ENCODE measurements around the gene CDH13.

Gene CDH13

GRCh38 chr16:82741073-82741615, 114.4 kb downstream of the CDH13 start:
- H3K4me3 ChIP-seq (ENCODE audit: low read length): no peak overlapping the region
- no peak for TF ChIP-seq ZNF274 (IDR thresholded peaks at IDR 0.05; ENCODE audit: low read depth, low read length)

GRCh38 chr16:82744958-82745357, 118.2 kb downstream of the CDH13 start:
- TF ChIP-seq ZNF274 (IDR thresholded peaks at IDR 0.05; ENCODE audit: low read depth, low read length): no peak
- H3K4me3 ChIP-seq (ENCODE audit: low read length): no peak overlapping the region

- no peak overlapping the region for H3K4me3 ChIP-seq (ENCODE audit: low read length)
- no peak for TF ChIP-seq ZNF274 (IDR thresholded peaks at IDR 0.05; ENCODE audit: low read depth, low read length)
These were observed 121.3 kb downstream of the CDH13 start for GRCh38 chr16:82748026-82748425.

- no peak for TF ChIP-seq ZNF274 (IDR thresholded peaks at IDR 0.05; ENCODE audit: low read depth, low read length)
- H3K4me3 ChIP-seq (ENCODE audit: low read length): no peak overlapping the region
These were observed 123.3 kb downstream of the CDH13 start for GRCh38 chr16:82750068-82750467.

- H3K4me3 ChIP-seq (ENCODE audit: low read length): no peak overlapping the region
- no peak for TF ChIP-seq ZNF274 (IDR thresholded peaks at IDR 0.05; ENCODE audit: low read depth, low read length)
These were observed 124.3 kb downstream of the CDH13 start for GRCh38 chr16:82751020-82751419.

- no peak overlapping the region for H3K4me3 ChIP-seq (ENCODE audit: low read length)
- TF ChIP-seq ZNF274 (IDR thresholded peaks at IDR 0.05; ENCODE audit: low read depth, low read length): no peak
These were observed 125.4 kb downstream of the CDH13 start for GRCh38 chr16:82752172-82752571.

- TF ChIP-seq ZNF274 (IDR thresholded peaks at IDR 0.05; ENCODE audit: low read depth, low read length): no peak
- H3K4me3 ChIP-seq (ENCODE audit: low read length): no peak overlapping the region
These were observed 127.1 kb downstream of the CDH13 start for GRCh38 chr16:82753821-82754220.

GRCh38 chr16:82754716-82755513, 128.1 kb downstream of the CDH13 start:
- H3K4me3 ChIP-seq (ENCODE audit: low read length): no peak overlapping the region
- TF ChIP-seq ZNF274 (IDR thresholded peaks at IDR 0.05; ENCODE audit: low read depth, low read length): no peak

GRCh38 chr16:82755570-82756282, 129.0 kb downstream of the CDH13 start:
- H3K4me3 ChIP-seq (ENCODE audit: low read length): no peak overlapping the region
- TF ChIP-seq ZNF274 (IDR thresholded peaks at IDR 0.05; ENCODE audit: low read depth, low read length): no peak

- TF ChIP-seq ZNF274 (IDR thresholded peaks at IDR 0.05; ENCODE audit: low read depth, low read length): no peak
- no peak overlapping the region for H3K4me3 ChIP-seq (ENCODE audit: low read length)
These were observed 129.5 kb downstream of the CDH13 start for GRCh38 chr16:82756283-82756599.

- H3K4me3 ChIP-seq (ENCODE audit: low read length): no peak overlapping the region
- TF ChIP-seq ZNF274 (IDR thresholded peaks at IDR 0.05; ENCODE audit: low read depth, low read length): no peak
These were observed 131.6 kb downstream of the CDH13 start for GRCh38 chr16:82758406-82758805.

- no peak for TF ChIP-seq ZNF274 (IDR thresholded peaks at IDR 0.05; ENCODE audit: low read depth, low read length)
- no peak overlapping the region for H3K4me3 ChIP-seq (ENCODE audit: low read length)
These were observed 132.1 kb downstream of the CDH13 start for GRCh38 chr16:82758904-82759303.

- no peak overlapping the region for H3K4me3 ChIP-seq (ENCODE audit: low read length)
These were observed 134.5 kb downstream of the CDH13 start for GRCh38 chr16:82761236-82761635.

GRCh38 chr16:82761858-82762257, 135.1 kb downstream of the CDH13 start:
- H3K4me3 ChIP-seq (ENCODE audit: low read length): no peak overlapping the region
- TF ChIP-seq ZNF274 (IDR thresholded peaks at IDR 0.05; ENCODE audit: low read depth, low read length): no peak

More at GRCh38 chr16:82761236-82761635, 134.5 kb downstream of the CDH13 start:
- no peak for TF ChIP-seq ZNF274 (IDR thresholded peaks at IDR 0.05; ENCODE audit: low read depth, low read length)

GRCh38 chr16:82763371-82763770, 136.6 kb downstream of the CDH13 start:
- no peak for TF ChIP-seq ZNF274 (IDR thresholded peaks at IDR 0.05; ENCODE audit: low read depth, low read length)
- no peak overlapping the region for H3K4me3 ChIP-seq (ENCODE audit: low read length)
